GM12801 (cell line): ENCODE measurements around the gene TNRC6C.

Experiments
- CTCF ChIP-seq: IDR thresholded peaks from one replicate; pipeline ENCODE4 v1.5.1; 2011; ENCODE audit warnings: control low read depth; ENCODE audit not compliant: insufficient read length; ENCODE audit errors: extremely low read depth

Gene TNRC6C

DNA sequence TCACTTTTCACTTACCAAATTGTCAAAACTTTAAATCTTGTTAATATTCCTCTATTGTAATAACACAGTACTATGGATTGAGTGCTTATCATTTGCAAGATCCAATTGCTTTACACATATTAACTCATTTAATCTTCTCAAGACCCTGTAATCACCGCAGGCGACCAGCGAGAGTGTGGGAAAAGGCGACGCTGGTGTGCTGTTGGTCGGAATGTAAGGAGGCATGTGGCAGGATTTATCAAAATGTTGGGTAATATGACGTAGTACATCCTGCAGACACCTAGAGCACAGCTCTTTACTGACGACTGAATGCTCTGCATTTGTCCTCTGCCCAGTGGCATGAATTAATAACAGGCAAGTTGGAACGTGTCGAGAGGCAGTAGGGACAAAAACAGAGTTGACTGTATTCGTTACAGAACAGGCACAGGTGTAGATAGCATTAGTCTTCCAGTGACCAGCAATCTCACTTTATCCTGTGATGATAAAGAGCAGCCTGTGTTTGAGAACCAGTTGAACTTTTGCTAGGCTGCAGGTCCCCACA is 80.3 kb downstream of the TNRC6C start:
- TF ChIP-seq CTCF: no peak

- TF ChIP-seq CTCF: no peak
Measured at GRCh38 chr17:78039581-78039980, 81.1 kb downstream of the TNRC6C start.

- TF ChIP-seq CTCF: no peak
Measured at GRCh38 chr17:78040440-78041385, 82.2 kb downstream of the TNRC6C start.

DNA sequence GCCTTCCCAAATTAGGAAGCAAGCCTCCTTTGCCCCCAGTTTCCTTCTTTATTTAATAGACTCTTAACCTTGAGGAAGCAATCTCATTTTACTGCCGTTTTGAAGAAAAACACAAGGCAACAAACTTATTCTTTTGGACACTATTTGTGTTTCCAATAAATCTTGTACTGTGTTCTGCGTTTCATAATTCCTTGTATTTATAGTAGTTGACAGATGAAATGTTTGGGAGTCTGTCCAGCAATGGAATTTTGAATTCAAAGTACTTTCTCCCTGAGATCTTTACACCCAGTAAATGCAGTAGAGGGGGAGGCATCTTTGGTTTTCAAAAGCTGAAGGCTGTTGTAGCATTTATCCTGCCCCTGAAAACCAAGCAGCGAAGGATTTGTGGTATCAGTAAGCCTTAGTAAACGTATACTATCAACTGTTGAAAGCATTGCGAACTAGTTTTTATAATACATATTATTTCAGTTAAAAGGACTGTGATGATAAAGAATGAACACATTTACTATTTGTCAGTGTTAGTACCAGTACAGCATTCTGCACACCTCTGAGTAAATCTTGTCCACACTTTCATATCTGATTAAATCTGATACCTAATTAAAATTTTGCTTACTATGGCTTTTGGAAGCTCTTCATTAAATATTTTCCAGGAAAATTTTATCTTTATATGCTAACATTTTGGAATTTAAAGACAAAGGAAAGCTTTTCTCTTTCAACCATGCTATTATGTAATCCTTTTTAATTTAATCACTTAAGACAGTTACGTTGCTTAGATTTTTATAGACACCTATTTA is 83.1 kb downstream of the TNRC6C start:
- no peak for TF ChIP-seq CTCF

GRCh38 chr17:78042542-78042941 is 84.0 kb downstream of the TNRC6C start:
- TF ChIP-seq CTCF: no peak

GRCh38 chr17:78043031-78043430 is 84.5 kb downstream of the TNRC6C start:
- TF ChIP-seq CTCF: no peak

DNA sequence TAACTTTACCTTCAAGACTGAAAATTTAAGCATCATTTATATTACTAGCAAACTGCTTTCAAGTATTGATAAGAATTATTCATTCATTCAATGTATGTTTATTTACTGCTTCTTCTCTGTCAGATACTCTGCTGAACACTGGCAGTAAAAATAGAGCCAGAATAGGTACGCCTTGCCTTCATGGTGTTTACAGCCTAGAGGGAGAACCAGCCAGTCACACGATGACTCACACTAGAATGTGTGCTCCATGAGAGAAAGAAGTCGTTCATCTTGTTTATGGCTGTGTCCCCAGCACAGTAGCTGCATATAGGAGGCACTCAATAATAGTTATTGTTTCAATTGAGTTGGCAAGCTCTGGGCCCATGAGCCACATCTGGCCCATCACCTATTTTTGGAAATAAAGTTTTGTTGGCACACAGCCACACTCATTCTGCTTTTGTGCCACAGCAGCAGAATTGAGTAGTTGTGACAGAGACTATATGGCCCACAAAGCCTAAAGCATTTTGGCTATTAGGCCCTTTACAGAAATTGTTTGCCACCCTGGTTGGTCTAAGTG is 85.9 kb downstream of the TNRC6C start:
- no peak for TF ChIP-seq CTCF
